Effector memory CD8-positive, alpha-beta T cell (primary cell): ENCODE results near the gene MX1.
A peak's percentile ranks its signal among the peaks of the same experiment; 100 is the strongest.

Experiments used
- ATAC-seq: fragments of 150-1000 bp; cut with Tn5 transposase; replicated peaks from 2 replicates; pipeline ENCODE4 v1.10.0; 2021; ENCODE audit warnings: mild to moderate bottlenecking, moderate library complexity
- DNase-seq, 3 experiments: peaks; one replicate each; pipeline ENCODE4 v3.0.0; 2021
- H3K27ac Mint-ChIP-seq, 2 donors: one replicate each; pipeline ENCODE4 v1.8.0; 2022; ENCODE audit warnings: mild to moderate bottlenecking in 2 of 2, mixed read lengths in 2 of 2, moderate library complexity in 2 of 2
- H3K27me3 Mint-ChIP-seq, 2 donors: one replicate each; pipeline ENCODE4 v1.8.0; 2022; ENCODE audit warnings: mixed read lengths in 2 of 2
- H3K36me3 Mint-ChIP-seq: one replicate; pipeline ENCODE4 v1.8.0; 2022; ENCODE audit warnings: mild to moderate bottlenecking, moderate library complexity, mixed read lengths; ENCODE audit not compliant: insufficient read depth
- H3K4me1 Mint-ChIP-seq, 2 donors: one replicate each; pipeline ENCODE4 v1.8.0; 2022; ENCODE audit warnings: low read depth in 2 of 2, mixed read lengths in 2 of 2
- H3K4me3 Mint-ChIP-seq, 2 donors: one replicate each; pipeline ENCODE4 v1.8.0; 2022; ENCODE audit warnings: mild to moderate bottlenecking in 2 of 2, mixed read lengths in 2 of 2, moderate library complexity in 2 of 2
- H3K9me3 Mint-ChIP-seq, 2 donors: one replicate each; pipeline ENCODE4 v1.8.0; 2022; ENCODE audit warnings: mixed read lengths in 2 of 2

The MX1 gene

DNA sequence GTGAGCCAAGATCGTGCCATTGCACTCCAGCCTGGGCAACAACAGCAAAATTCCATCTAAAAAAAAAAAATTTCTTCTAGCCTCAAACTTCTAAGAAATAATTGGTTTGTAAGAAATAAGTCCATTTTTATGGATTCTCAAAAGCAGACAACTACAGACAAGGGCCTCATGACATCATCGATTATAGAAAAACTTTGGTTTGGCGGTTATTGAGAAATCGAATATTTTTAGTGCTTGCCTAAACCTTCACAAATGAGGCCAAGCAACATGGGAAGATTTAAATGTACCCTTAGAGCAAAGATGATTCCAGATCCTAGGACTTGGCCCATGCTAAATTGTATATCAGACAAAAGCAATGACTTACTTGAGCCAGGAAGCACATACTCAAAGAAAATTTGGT lies 27.8 kb upstream of the MX1 start:
- Mint-ChIP-seq H3K4me3 (no peak overlapping the region), H3K4me1 (no peaks in the 10 kb centered on the region), H3K9me3 (no peaks in the 10 kb centered on the region), H3K27me3 (no peaks in the 10 kb centered on the region), H3K27ac (no peak overlapping the region), H3K36me3 (peaks cover 33% of the 10 kb centered on the region)
- ATAC-seq (no peak), DNase-seq (no peak)

DNA sequence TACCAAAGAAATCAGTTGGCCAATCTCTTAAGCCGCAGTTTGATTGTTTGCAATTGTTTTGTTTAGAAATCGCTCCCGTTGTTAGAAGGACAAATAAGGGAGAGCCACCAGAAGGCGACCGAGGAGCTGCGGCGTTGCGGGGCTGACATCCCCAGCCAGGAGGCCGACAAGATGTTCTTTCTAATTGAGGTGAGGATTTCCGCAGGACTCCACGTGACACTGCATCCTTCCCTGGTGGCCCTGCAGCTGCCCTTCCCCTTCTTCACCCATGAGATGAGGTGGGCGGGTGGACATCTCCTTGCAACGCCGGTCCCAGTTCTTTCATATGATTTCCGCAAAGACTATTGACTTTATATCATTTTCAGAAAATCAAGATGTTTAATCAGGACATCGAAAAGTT lies 27.2 kb upstream of the MX1 start:
- Mint-ChIP-seq H3K9me3 (no peaks in the 10 kb centered on the region), H3K27ac (no peak overlapping the region), H3K4me1 (no peaks in the 10 kb centered on the region), H3K36me3 (peaks cover 39% of the 10 kb centered on the region), H3K4me3 (no peak overlapping the region), H3K27me3 (no peaks in the 10 kb centered on the region)
- DNase-seq: no peak
- ATAC-seq: no peak

DNA sequence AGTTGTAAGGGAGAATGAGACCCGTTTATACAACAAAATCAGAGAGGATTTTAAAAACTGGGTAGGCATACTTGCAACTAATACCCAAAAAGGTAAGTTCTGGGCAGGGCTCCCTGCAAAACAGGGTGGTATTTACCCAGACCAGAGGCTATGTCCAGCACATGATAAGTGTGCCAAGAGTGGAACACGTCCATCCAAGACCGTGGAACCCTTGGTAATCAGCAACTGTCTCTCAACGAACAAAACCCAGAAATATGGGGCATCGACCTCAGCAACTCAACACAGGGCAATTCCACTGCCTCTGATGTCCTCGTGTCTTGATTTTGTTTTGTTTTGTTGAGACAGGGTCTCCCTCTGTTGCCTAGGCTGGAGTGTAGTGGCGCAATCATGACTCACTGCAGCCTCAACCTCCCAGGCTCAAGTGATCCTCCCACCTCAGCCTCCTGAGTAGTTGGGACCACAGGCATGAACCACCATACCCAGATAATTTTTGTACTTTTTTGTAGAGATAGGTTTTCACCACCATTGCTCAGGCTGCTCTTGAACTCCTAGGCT lies 26.7 kb upstream of the MX1 start:
- no peak overlapping the region for H3K27ac Mint-ChIP-seq
- H3K36me3 Mint-ChIP-seq: peaks cover 43% of the 10 kb centered on the region
- no peak for ATAC-seq
- H3K27me3 Mint-ChIP-seq: no peaks in the 10 kb centered on the region
- no peak for DNase-seq
- no peak overlapping the region for H3K4me3 Mint-ChIP-seq
- no peaks in the 10 kb centered on the region for H3K4me1 Mint-ChIP-seq
- no peaks in the 10 kb centered on the region for H3K9me3 Mint-ChIP-seq

DNA sequence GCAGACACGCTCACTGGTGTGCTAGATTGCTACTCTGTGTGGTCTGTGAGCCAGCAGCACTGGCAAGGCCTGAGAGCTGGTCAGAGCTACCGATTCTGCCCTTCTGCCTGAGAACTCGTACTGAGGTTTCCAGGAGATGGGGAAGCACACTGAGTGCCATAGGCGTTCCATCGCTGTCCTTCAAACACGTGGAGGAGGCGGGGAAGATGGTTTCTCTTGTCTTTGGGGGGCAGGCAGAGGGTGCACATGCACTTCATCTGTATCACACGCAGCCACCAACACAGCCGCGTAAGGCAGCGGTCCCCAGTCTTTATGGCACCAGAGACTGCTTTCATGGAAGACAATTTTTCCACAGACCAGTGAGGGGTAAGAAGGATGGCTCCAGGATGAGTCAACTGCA lies 23.8 kb upstream of the MX1 start:
- Mint-ChIP-seq H3K4me3 (no peak overlapping the region), H3K9me3 (no peaks in the 10 kb centered on the region), H3K27ac (no peak overlapping the region), H3K4me1 (no peaks in the 10 kb centered on the region), H3K27me3 (no peaks in the 10 kb centered on the region), H3K36me3 (peaks cover 56% of the 10 kb centered on the region)
- ATAC-seq: no peak
- no peak for DNase-seq

DNA sequence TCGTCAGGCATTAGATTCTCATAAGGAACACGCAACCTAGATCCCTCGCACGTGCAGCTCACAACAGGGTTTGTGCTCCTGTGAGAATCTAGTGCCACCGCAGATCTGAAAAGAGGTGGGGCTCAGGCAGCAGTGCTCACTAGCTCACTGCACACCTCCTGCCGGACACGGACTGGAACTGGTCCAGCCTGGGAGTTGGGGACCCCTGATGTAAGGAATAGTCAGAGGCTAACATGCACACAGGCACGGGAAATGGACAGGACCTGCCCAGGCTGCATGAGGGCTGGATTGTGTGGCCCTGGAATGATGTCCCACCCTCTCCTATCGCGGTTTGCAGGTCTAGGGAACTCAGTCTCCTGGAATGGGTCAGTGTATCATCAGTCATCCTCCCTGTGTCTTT lies 23.2 kb upstream of the MX1 start:
- Mint-ChIP-seq H3K4me3 (no peak overlapping the region), H3K4me1 (no peaks in the 10 kb centered on the region), H3K27me3 (no peaks in the 10 kb centered on the region), H3K36me3 (peaks cover 53% of the 10 kb centered on the region), H3K9me3 (no peaks in the 10 kb centered on the region), H3K27ac (no peak overlapping the region)
- no peak for DNase-seq
- no peak for ATAC-seq

DNA sequence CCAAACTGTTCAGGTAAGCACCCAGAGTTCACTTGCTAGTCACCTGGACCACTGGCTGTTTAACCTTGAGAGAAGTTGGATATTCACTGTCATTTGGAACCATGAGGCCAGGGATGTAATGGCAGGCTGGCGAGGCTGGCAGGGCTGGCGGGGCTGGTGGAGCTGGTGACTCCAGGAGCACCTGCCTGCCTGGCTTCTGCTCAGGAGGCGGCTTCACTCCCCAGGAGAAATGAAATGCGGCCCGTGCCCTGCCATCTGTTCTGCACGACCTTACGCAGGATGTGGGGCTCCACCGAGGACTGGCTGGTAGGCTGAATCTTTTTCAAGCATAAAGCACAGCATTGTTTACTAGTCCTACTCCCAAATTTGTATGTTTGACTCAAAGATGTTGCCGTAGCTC lies 22.7 kb upstream of the MX1 start:
- DNase-seq (no peak), ATAC-seq (no peak)
- H3K9me3 Mint-ChIP-seq: no peaks in the 10 kb centered on the region
- H3K4me3 Mint-ChIP-seq: no peak overlapping the region
- H3K36me3 Mint-ChIP-seq: peaks cover 53% of the 10 kb centered on the region
- no peak overlapping the region for H3K27ac Mint-ChIP-seq
- no peaks in the 10 kb centered on the region for H3K4me1 Mint-ChIP-seq
- H3K27me3 Mint-ChIP-seq: no peaks in the 10 kb centered on the region

DNA sequence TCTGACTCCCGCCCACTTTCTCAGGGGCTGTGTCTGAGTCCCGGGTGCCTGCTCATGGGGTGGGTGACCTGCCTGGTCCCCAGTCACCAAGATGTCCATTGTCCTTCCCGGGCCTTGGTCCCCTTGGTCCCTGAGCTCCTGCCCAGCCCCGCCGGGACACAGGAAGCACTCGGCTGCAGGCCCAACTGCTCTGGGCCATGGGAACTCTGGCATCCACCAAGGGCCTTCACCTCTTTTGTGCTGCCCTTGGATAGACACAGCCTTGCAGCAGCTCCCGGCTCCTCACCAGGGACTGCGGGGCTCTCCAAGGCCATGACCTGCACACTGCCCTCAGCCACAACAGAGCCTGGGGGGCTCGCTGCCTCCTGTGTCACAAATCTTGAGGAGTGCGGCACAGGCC lies 22.1 kb upstream of the MX1 start:
- ATAC-seq (no peak), DNase-seq (no peak)
- Mint-ChIP-seq H3K4me3 (no peak overlapping the region), H3K4me1 (no peaks in the 10 kb centered on the region), H3K36me3 (peaks cover 51% of the 10 kb centered on the region), H3K27me3 (no peaks in the 10 kb centered on the region), H3K27ac (no peak overlapping the region), H3K9me3 (no peaks in the 10 kb centered on the region)

DNA sequence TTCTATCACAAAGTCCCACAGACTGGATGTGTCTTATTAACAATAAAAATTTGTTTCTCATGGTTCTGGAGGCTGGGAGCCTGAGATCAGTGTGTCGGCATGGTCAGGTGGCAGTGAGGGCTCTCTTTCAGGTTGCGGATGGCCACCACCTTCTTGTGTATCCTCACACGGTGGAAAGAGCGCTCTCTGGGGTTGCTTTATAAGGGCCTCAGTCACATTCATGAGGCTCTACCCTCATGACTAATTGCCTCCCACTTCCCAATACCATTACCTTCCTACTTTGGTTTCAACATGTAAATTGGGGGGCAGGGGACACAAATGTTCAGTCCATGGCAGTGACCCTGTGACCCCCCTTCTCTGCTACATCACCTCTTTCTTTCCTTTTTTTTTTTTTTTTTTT lies 20.7 kb upstream of the MX1 start:
- Mint-ChIP-seq H3K4me1 (no peaks in the 10 kb centered on the region), H3K36me3 (peaks cover 47% of the 10 kb centered on the region), H3K4me3 (no peak overlapping the region), H3K9me3 (no peaks in the 10 kb centered on the region), H3K27me3 (no peaks in the 10 kb centered on the region), H3K27ac (no peak overlapping the region)
- ATAC-seq (no peak), DNase-seq (no peak)

DNA sequence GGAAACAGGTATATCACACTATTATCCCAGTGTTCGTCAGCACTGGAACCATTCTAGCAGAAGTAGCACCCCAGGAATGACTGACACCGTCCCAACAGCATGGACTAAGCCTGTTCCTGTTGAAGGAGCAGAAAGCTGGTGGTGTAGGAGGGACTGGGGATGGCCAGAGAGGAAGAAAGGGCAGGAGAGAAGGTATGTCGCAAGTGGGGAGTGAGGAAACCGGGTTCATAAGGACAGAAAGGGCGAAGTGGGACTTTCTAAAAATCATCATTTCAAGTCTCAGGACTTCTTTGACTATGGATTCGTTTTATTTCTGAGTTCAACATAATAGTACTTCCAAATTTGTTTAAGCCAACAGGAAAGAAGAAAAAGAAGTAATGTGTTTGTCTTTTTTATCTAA lies 19.7 kb upstream of the MX1 start:
- Mint-ChIP-seq H3K9me3 (no peaks in the 10 kb centered on the region), H3K4me1 (peaks cover 0 to 3% of the 10 kb centered on the region in 2 donors), H3K4me3 (no peak overlapping the region), H3K36me3 (peaks cover 47% of the 10 kb centered on the region), H3K27me3 (no peaks in the 10 kb centered on the region), H3K27ac (no peak overlapping the region)
- DNase-seq: no peak
- no peak for ATAC-seq

DNA sequence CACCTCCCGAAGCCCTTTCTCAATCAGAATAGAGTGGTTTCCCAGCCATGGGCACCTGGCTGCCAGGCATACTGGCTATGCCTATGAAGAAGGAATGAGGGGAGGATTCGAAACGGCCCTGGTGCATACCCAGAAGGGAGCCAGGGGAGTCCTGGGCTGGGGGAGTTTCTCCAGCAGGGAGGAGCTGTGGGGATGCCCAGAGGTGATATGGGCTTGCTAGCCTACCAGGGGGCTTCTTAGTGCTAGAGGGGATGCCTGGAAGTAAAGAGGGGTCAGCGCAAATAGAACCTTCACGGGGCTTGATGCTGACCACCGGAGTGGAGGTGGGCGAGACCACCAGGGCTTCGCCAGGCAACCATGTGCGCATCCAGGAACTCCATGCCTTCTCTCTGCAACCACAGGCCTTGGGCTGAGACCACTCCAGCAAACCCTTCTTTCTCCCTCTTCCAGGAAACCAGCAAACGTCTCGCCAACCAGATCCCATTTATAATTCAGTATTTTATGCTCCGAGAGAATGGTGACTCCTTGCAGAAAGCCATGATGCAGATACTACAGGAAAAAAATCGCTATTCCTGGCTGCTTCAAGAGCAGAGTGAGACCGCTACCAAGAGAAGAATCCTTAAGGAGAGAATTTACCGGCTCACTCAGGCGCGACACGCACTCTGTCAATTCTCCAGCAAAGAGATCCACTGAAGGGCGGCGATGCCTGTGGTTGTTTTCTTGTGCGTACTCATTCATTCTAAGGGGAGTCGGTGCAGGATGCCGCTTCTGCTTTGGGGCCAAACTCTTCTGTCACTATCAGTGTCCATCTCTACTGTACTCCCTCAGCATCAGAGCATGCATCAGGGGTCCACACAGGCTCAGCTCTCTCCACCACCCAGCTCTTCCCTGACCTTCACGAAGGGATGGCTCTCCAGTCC lies 18.2 kb upstream of the MX1 start:
- Mint-ChIP-seq H3K4me3 (no peak overlapping the region), H3K36me3 (peaks cover 47% of the 10 kb centered on the region), H3K27me3 (no peaks in the 10 kb centered on the region), H3K4me1 (peaks cover 0 to 7% of the 10 kb centered on the region in 2 donors), H3K9me3 (peaks cover 0 to 2% of the 10 kb centered on the region in 2 donors), H3K27ac (peak overlapping the region in 1 of 2 donors; percentile 33)
- no peak for DNase-seq
- no peak for ATAC-seq

DNA sequence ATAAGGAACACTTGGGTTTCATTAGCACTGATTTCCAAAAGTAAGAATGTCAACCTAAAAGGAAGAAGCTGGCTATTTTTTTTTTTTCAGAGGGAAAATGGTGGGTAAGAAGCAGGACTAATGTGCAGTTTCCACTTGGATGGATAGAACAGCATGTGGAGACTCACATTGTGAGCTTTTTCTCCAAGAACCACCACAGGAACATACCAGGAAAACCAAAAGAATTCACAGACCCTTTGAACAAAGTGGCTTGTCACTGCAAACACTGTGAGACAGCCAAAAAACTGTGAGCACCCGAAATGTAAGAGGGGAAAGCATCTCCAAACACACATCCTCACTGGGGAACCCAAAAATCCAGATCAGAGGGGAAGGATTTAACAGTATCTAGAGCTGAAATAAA lies 15.7 kb upstream of the MX1 start:
- peaks cover 0 to 2% of the 10 kb centered on the region in 2 donors for H3K9me3 Mint-ChIP-seq
- no peak overlapping the region for H3K4me3 Mint-ChIP-seq
- H3K36me3 Mint-ChIP-seq: peaks cover 32% of the 10 kb centered on the region
- ATAC-seq (no peak), DNase-seq (no peak)
- H3K27ac Mint-ChIP-seq: peak overlapping the region in 1 of 2 donors; percentile 30
- H3K27me3 Mint-ChIP-seq: no peaks in the 10 kb centered on the region
- H3K4me1 Mint-ChIP-seq: peaks cover 0 to 7% of the 10 kb centered on the region in 2 donors

DNA sequence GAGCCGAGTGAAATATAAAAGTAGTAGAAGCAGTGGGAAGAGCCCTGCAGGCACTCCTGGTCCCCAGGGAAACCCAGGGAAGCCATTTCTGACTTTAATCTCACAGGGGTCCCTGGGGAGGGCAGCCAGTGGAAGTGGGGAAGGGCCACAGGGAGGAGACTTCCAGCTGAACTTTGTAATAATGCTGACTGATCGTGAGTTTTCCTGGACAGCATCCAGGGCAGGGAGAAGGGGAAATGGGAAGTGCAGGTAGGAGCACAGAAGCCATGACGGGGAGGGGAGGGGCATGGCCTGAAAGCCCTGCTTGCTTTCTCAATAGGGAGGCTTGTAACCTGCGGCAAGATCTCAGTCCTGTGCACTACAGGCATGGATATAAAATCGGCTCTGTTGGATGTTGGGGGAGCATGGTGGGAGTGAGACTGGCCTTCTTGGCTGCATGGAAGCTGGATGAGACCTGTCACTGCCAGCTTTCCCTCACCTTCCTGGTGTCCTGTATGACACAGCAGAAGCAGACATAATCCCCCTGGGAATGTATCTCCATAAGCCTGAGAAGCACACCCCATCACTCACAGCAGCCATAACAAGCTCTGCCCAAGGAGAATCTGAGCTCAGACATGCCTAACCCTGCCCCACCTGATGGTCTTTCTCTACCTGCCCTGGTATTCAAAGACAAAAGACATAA lies 15.1 kb upstream of the MX1 start:
- Mint-ChIP-seq H3K4me1 (peaks cover 0 to 7% of the 10 kb centered on the region in 2 donors), H3K4me3 (no peak overlapping the region), H3K36me3 (peaks cover 27% of the 10 kb centered on the region), H3K9me3 (peaks cover 0 to 2% of the 10 kb centered on the region in 2 donors), H3K27me3 (no peaks in the 10 kb centered on the region), H3K27ac (peak overlapping the region in 1 of 2 donors; percentile 30)
- no peak for DNase-seq
- no peak for ATAC-seq

DNA sequence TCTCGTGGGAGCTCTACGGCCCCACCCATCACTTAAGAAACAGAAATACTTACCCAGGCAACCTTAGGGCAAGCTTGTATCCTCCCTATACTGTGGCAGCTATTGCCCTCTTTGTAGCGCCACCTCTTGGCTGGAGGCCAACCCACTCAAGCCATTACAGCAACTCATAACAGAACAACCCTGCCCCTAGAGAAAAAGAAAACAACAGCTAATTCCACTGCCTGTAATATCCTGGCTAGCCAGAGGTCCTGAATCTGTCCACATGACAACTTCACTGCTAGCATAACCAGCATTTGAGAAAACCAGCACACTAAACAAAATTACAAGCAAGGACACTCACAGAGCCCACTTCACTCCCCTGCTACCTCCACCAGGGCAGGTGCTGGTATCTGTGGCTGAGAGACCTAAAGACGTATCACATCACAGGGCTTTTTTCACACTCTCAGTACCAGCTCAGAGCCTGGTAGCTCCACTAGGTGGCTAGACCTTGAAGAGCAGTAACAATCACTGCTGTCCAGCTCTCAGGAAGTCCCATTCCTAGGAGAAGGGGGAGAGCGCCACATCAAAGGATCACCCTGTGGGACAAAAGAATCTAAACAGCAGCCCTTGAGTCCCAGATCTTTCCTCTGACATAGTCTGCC lies 14.5 kb upstream of the MX1 start:
- peak in 2 of 3 experiments; percentile 8 to 14 for DNase-seq
- peaks cover 0 to 2% of the 10 kb centered on the region in 2 donors for H3K9me3 Mint-ChIP-seq
- H3K27ac Mint-ChIP-seq: no peak overlapping the region
- ATAC-seq: peak; percentile 60
- no peaks in the 10 kb centered on the region for H3K27me3 Mint-ChIP-seq
- H3K36me3 Mint-ChIP-seq: peaks cover 21% of the 10 kb centered on the region
- H3K4me1 Mint-ChIP-seq: peaks cover 0 to 7% of the 10 kb centered on the region in 2 donors
- H3K4me3 Mint-ChIP-seq: no peak overlapping the region
